Measurements from ENCODE around the gene LECT2. TPM values are rescaled to one million over a fixed set of nuclear protein-coding genes. Genes with fewer than 3 reads are reported as not detected.

The LECT2 gene
- total and polyA plus RNA-seq, 8 donors, result not detected

GRCh38 chr5:136000147-136000546 lies 45.4 kb upstream of the LECT2 start:
- H3K4me3 ChIP-seq, result no peak overlapping the region
- H3K27me3 ChIP-seq, result no peaks in the 10 kb centered on the region
- no peak for DNase-seq
- WGBS, 5 donors, result 83 to 95% (median 87%) methylated on average over 2 of the region's 2 CpGs
- intact Hi-C loops (cut with DNase I; ENCODE audit: low total_unique reads), result no loop called here
- no peaks in the 10 kb centered on the region for H3K36me3 ChIP-seq
- no peaks in the 10 kb centered on the region for H3K9me3 ChIP-seq
- peaks cover 0 to 13% (median 2%) of the 10 kb centered on the region in 4 donors for H3K4me1 ChIP-seq
- TF ChIP-seq POLR2AphosphoS5 (IDR thresholded peaks at IDR 0.05) (no peak), CTCF (IDR thresholded peaks at IDR 0.05) (no peak), EP300 (IDR thresholded peaks at IDR 0.05) (no peak), POLR2A (IDR thresholded peaks at IDR 0.05) (no peak)
- H3K27ac ChIP-seq, result no peak overlapping the region

- H3K36me3 ChIP-seq, result no peaks in the 10 kb centered on the region
- no peaks in the 10 kb centered on the region for H3K27me3 ChIP-seq
- no peak overlapping the region for H3K27ac ChIP-seq
- no peak overlapping the region for H3K4me3 ChIP-seq
- DNase-seq, result no peak
- WGBS, 5 donors, result 63 to 67% (median 64%) methylated on average over 8 of the region's 8 CpGs
- intact Hi-C loops (cut with DNase I; ENCODE audit: low total_unique reads), result no loop called here
- H3K4me1 ChIP-seq, result peaks cover 0 to 13% (median 4%) of the 10 kb centered on the region in 4 donors
- TF ChIP-seq CTCF (IDR thresholded peaks at IDR 0.05) (no peak), POLR2AphosphoS5 (IDR thresholded peaks at IDR 0.05) (no peak), POLR2A (IDR thresholded peaks at IDR 0.05) (no peak), EP300 (IDR thresholded peaks at IDR 0.05) (no peak)
- no peaks in the 10 kb centered on the region for H3K9me3 ChIP-seq
Observed at GRCh38 chr5:135999406-136000139, 44.8 kb upstream of the LECT2 start.

GRCh38 chr5:135998889-135999288 lies 44.1 kb upstream of the LECT2 start:
- Histone ChIP-seq H3K27me3 (no peaks in the 10 kb centered on the region), H3K27ac (no peak overlapping the region), H3K4me3 (no peak overlapping the region), H3K4me1 (peaks cover 0 to 14% (median 7%) of the 10 kb centered on the region in 4 donors), H3K36me3 (no peaks in the 10 kb centered on the region), H3K9me3 (no peaks in the 10 kb centered on the region)
- 53 to 77% (median 70%) methylated on average over 6 of the region's 6 CpGs for WGBS, 5 donors
- DNase-seq, result no peak
- intact Hi-C loops (cut with DNase I; ENCODE audit: low total_unique reads), result no loop called here
- no peak for TF ChIP-seq POLR2AphosphoS5 (IDR thresholded peaks at IDR 0.05)
- TF ChIP-seq EP300 (IDR thresholded peaks at IDR 0.05), result no peak

- Histone ChIP-seq H3K4me3 (no peak overlapping the region), H3K4me1 (peaks cover 0 to 19% (median 8%) of the 10 kb centered on the region in 4 donors), H3K9me3 (no peaks in the 10 kb centered on the region), H3K27me3 (no peaks in the 10 kb centered on the region), H3K27ac (no peak overlapping the region), H3K36me3 (no peaks in the 10 kb centered on the region)
- TF ChIP-seq POLR2A (IDR thresholded peaks at IDR 0.05) (no peak), CTCF (IDR thresholded peaks at IDR 0.05) (no peak), POLR2AphosphoS5 (IDR thresholded peaks at IDR 0.05) (no peak), EP300 (IDR thresholded peaks at IDR 0.05) (no peak)
- DNase-seq, result no peak
- WGBS, 5 donors, result 69 to 79% (median 74%) methylated on average over 8 of the region's 8 CpGs
- intact Hi-C loops (cut with DNase I; ENCODE audit: low total_unique reads), result no loop called here
Observed at GRCh38 chr5:135997673-135998335, 43.0 kb upstream of the LECT2 start.
